Liver (tissue), 9 donors: ENCODE results near the gene HIVEP3. TPM values are rescaled to one million over a fixed set of nuclear protein-coding genes. Genes with fewer than 3 reads are reported as not detected.

ENCODE experiments used
- DNase-seq: peaks from one replicate; pipeline ENCODE4 v3.0.0-alpha.2; 2017; ENCODE audit warnings: low spot score
- H3K27ac ChIP-seq, 2 donors: one replicate each; pipeline ENCODE4 v1.7.0; 2013; ENCODE audit warnings: inconsistent platforms in 2 of 2, low read length in 2 of 2, control low read depth in 1 of 2, low read depth in 1 of 2, mild to moderate bottlenecking in 1 of 2
- H3K27me3 ChIP-seq, 4 donors: one replicate each; pipeline versions ENCODE4 v1.6.1 to v1.7.0; 2013; ENCODE audit warnings: low read length in 3 of 4, inconsistent platforms in 1 of 4, mild to moderate bottlenecking in 1 of 4, moderate library complexity in 1 of 4; ENCODE audit not compliant: control insufficient read depth in 4 of 4, insufficient read depth in 4 of 4
- H3K36me3 ChIP-seq, 4 donors: one replicate each; pipeline versions ENCODE4 v1.6.1 to v1.7.0; 2013; ENCODE audit warnings: low read length in 3 of 4, mild to moderate bottlenecking in 3 of 4, low read depth in 1 of 4, moderate library complexity in 1 of 4; ENCODE audit not compliant: control insufficient read depth in 4 of 4, insufficient read depth in 3 of 4
- H3K4me1 ChIP-seq, 4 donors: one replicate each; pipeline versions ENCODE4 v1.6.1 to v1.7.0; 2013; ENCODE audit warnings: low read length in 3 of 4, mild to moderate bottlenecking in 3 of 4, moderate library complexity in 1 of 4; ENCODE audit not compliant: control insufficient read depth in 4 of 4, insufficient read depth in 4 of 4
- H3K4me3 ChIP-seq, 3 donors: one replicate each; pipeline versions ENCODE4 v1.6.1 to v1.7.0; 2013; ENCODE audit warnings: low read length in 3 of 3, control low read depth in 1 of 3, low read depth in 1 of 3, mild to moderate bottlenecking in 1 of 3
- H3K9ac ChIP-seq, 2 donors: one replicate each; pipeline ENCODE4 v1.7.0; 2013; ENCODE audit warnings: low read length in 2 of 2, mild to moderate bottlenecking in 2 of 2, moderate library complexity in 2 of 2, control low read depth in 1 of 2, low read depth in 1 of 2
- H3K9me3 ChIP-seq, 4 donors: one replicate each; pipeline versions ENCODE4 v1.6.1 to v1.7.0; 2013; ENCODE audit warnings: low read length in 3 of 4; ENCODE audit not compliant: control insufficient read depth in 4 of 4
- EGR1 ChIP-seq, 2 donors: IDR thresholded peaks; 2 replicates each; pipeline ENCODE4 v1.6.1; 2016 to 2018; ENCODE audit warnings: antibody characterized with exemption in 2 of 2, low read depth in 2 of 2
- FOXA1 ChIP-seq: IDR thresholded peaks from 2 replicates; pipeline ENCODE4 v1.6.1; 2016; ENCODE audit warnings: antibody characterized with exemption
- FOXA2 ChIP-seq: IDR thresholded peaks from 2 replicates; pipeline ENCODE4 v1.6.1; 2016; ENCODE audit warnings: antibody characterized with exemption
- GABPA ChIP-seq, 2 donors: IDR thresholded peaks in 1 of 2; conservative IDR thresholded peaks in 1 of 2; 2 replicates each; pipeline ENCODE4 v1.6.1; 2016; ENCODE audit warnings: antibody characterized with exemption in 2 of 2, mild to moderate bottlenecking in 1 of 2, moderate library complexity in 1 of 2
- HNF4A ChIP-seq, 2 donors: conservative IDR thresholded peaks; 2 replicates each; pipeline ENCODE4 v1.6.1; 2016; ENCODE audit warnings: antibody characterized with exemption in 2 of 2, mild to moderate bottlenecking in 2 of 2
- HNF4G ChIP-seq: IDR thresholded peaks from 2 replicates; pipeline ENCODE4 v1.6.1; 2016; ENCODE audit warnings: antibody characterized with exemption
- JUND ChIP-seq, 2 donors: IDR thresholded peaks; 2 replicates each; pipeline ENCODE4 v1.6.1; 2016; ENCODE audit warnings: antibody characterized with exemption in 2 of 2
- NR2F2 ChIP-seq: IDR thresholded peaks from 2 replicates; pipeline ENCODE4 v1.6.1; 2016; ENCODE audit warnings: antibody characterized with exemption
- RAD21 ChIP-seq, 2 donors: IDR thresholded peaks; 2 replicates each; pipeline ENCODE4 v1.6.1; 2016; ENCODE audit warnings: antibody characterized with exemption in 2 of 2, mild to moderate bottlenecking in 2 of 2
- RXRA ChIP-seq, 2 donors: IDR thresholded peaks; 2 replicates each; pipeline ENCODE4 v1.6.1; 2017 to 2018; ENCODE audit warnings: antibody characterized with exemption in 2 of 2, mild to moderate bottlenecking in 1 of 2
- SP1 ChIP-seq: IDR thresholded peaks from 2 replicates; pipeline ENCODE4 v1.6.1; 2018; ENCODE audit warnings: antibody characterized with exemption, mild to moderate bottlenecking
- TAF1 ChIP-seq: conservative IDR thresholded peaks from 2 replicates; pipeline ENCODE4 v1.6.1; 2016; ENCODE audit warnings: antibody characterized with exemption, mild to moderate bottlenecking
- YY1 ChIP-seq: IDR thresholded peaks from 2 replicates; pipeline ENCODE4 v1.6.1; 2016; ENCODE audit warnings: antibody characterized with exemption, mild to moderate bottlenecking
- WGBS: extraction: QIAGEN DNeasy Blood & Tissue Kit; methylation state at CpG from one replicate; pipeline ENCODE4 v1.1.7; 2013; 5-methylcytosine and 5-hydroxymethylcytosine counted together
- polyA plus RNA-seq, 2 donors: library from polyadenylated mRNA; stranded (reverse) in 1 of 2; unstranded in 1 of 2; fragments of 200-250 nt in 1 of 2; fragments of >200 nt in 1 of 2; fragmentation: Nextera tagmentation in 1 of 2; extraction: Ambion mirVana in 1 of 2; gene quantifications; one replicate each; pipeline versions ENCODE4 v1.2.1 to v1.2.3, GENCODE V29; 2013 to 2015
- total RNA-seq, 2 donors: library from RNA; depleted of rRNA; stranded (reverse); fragments of >200 nt; gene quantifications; one replicate each; pipeline ENCODE4 v1.2.3, GENCODE V29; 2014
- TF ChIP-seq, protein P1 (sequence below): fragments of 150-350 bp; IDR thresholded peaks from 2 replicates; pipeline ENCODE4 v1.5.1; 2017; ENCODE audit warnings: improper control_type of control experiment, low read depth, low read length; ENCODE audit not compliant: missing input control
- TF ChIP-seq, protein P2 (sequence below): IDR thresholded peaks from 2 replicates; pipeline ENCODE4 v1.6.1; 2016; ENCODE audit warnings: antibody characterized with exemption
- TF ChIP-seq, protein P3 (sequence below): IDR thresholded peaks from 2 replicates; pipeline ENCODE4 v1.6.1; 2016; ENCODE audit warnings: antibody characterized with exemption
- TF ChIP-seq, protein P4 (sequence below): IDR thresholded peaks from 2 replicates; pipeline ENCODE4 v1.6.1; 2016; ENCODE audit warnings: antibody characterized with exemption
- donor health status: healthy.
- donor health status: healthy.
- donor health status: healthy.
- donor health status: healthy.
- donor health status: healthy.

Gene HIVEP3
- total and polyA plus RNA-seq, 4 donors, result 0.93 to 1.6 (median 1.4) TPM

- no peak for DNase-seq
- Histone ChIP-seq H3K9me3 (no peaks in the 10 kb centered on the region), H3K36me3 (no peaks in the 10 kb centered on the region), H3K4me1 (peaks cover 2 to 42% (median 32%) of the 10 kb centered on the region in 4 donors), H3K4me3 (no peak overlapping the region), H3K27ac (no peak overlapping the region), H3K27me3 (no peaks in the 10 kb centered on the region), H3K9ac (no peak overlapping the region)
- TF ChIP-seq RAD21 (IDR thresholded peaks at IDR 0.05) (no peak), SP1 (no peak)
- 89% methylated on average over 21 of the region's 21 CpGs for whole genome bisulfite sequencing
Measured at GRCh38 chr1:41483001-41483850, 435.5 kb downstream of the HIVEP3 start.

- DNase-seq, result no peak
- TF ChIP-seq NR2F2 (no peak), HNF4G (no peak), GABPA (IDR thresholded peaks at IDR 0.05 in 1 of 2, conservative IDR thresholded peaks at IDR 0.05 in 1 of 2) (no peak), EGR1 (IDR thresholded peaks at IDR 0.05; ENCODE audit: low read depth in 2 of 2) (no peak), FOXA2 (no peak), RXRA (IDR thresholded peaks at IDR 0.05) (no peak), YY1 (no peak)
- TF ChIP-seq, protein P1, sequence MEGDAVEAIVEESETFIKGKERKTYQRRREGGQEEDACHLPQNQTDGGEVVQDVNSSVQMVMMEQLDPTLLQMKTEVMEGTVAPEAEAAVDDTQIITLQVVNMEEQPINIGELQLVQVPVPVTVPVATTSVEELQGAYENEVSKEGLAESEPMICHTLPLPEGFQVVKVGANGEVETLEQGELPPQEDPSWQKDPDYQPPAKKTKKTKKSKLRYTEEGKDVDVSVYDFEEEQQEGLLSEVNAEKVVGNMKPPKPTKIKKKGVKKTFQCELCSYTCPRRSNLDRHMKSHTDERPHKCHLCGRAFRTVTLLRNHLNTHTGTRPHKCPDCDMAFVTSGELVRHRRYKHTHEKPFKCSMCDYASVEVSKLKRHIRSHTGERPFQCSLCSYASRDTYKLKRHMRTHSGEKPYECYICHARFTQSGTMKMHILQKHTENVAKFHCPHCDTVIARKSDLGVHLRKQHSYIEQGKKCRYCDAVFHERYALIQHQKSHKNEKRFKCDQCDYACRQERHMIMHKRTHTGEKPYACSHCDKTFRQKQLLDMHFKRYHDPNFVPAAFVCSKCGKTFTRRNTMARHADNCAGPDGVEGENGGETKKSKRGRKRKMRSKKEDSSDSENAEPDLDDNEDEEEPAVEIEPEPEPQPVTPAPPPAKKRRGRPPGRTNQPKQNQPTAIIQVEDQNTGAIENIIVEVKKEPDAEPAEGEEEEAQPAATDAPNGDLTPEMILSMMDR, result no peak
- TF ChIP-seq, protein P2, sequence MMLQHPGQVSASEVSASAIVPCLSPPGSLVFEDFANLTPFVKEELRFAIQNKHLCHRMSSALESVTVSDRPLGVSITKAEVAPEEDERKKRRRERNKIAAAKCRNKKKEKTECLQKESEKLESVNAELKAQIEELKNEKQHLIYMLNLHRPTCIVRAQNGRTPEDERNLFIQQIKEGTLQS, result no peak
- WGBS, result 75% methylated on average over 18 of the region's 18 CpGs
- no peak overlapping the region for H3K27ac ChIP-seq
- H3K4me1 ChIP-seq, result peaks cover 2 to 46% (median 33%) of the 10 kb centered on the region in 4 donors
- H3K27me3 ChIP-seq, result no peaks in the 10 kb centered on the region
- no peak overlapping the region for H3K9ac ChIP-seq
- no peak overlapping the region for H3K4me3 ChIP-seq
- H3K36me3 ChIP-seq, result no peaks in the 10 kb centered on the region
- H3K9me3 ChIP-seq, result no peaks in the 10 kb centered on the region
Measured at GRCh38 chr1:41482001-41482765, 436.5 kb downstream of the HIVEP3 start.

- no peak for DNase-seq
- Histone ChIP-seq H3K27me3 (no peaks in the 10 kb centered on the region), H3K9me3 (no peaks in the 10 kb centered on the region), H3K4me1 (peaks cover 7 to 53% (median 39%) of the 10 kb centered on the region in 4 donors), H3K27ac (no peak overlapping the region), H3K9ac (no peak overlapping the region), H3K36me3 (no peaks in the 10 kb centered on the region), H3K4me3 (no peak overlapping the region)
- WGBS, result 92% methylated on average over 15 of the region's 15 CpGs
- TF ChIP-seq FOXA2 (no peak), JUND (IDR thresholded peaks at IDR 0.05) (no peak), FOXA1 (no peak), HNF4G (no peak), YY1 (no peak), NR2F2 (no peak), SP1 (no peak), TAF1 (no peak), HNF4A (conservative IDR thresholded peaks at IDR 0.05) (no peak), RAD21 (IDR thresholded peaks at IDR 0.05) (no peak), EGR1 (IDR thresholded peaks at IDR 0.05; ENCODE audit: low read depth in 2 of 2) (no peak), RXRA (IDR thresholded peaks at IDR 0.05) (no peak)
- TF ChIP-seq, protein P3, sequence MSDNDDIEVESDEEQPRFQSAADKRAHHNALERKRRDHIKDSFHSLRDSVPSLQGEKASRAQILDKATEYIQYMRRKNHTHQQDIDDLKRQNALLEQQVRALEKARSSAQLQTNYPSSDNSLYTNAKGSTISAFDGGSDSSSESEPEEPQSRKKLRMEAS, result no peak
- TF ChIP-seq, protein P2, result no peak
- TF ChIP-seq, protein P4, sequence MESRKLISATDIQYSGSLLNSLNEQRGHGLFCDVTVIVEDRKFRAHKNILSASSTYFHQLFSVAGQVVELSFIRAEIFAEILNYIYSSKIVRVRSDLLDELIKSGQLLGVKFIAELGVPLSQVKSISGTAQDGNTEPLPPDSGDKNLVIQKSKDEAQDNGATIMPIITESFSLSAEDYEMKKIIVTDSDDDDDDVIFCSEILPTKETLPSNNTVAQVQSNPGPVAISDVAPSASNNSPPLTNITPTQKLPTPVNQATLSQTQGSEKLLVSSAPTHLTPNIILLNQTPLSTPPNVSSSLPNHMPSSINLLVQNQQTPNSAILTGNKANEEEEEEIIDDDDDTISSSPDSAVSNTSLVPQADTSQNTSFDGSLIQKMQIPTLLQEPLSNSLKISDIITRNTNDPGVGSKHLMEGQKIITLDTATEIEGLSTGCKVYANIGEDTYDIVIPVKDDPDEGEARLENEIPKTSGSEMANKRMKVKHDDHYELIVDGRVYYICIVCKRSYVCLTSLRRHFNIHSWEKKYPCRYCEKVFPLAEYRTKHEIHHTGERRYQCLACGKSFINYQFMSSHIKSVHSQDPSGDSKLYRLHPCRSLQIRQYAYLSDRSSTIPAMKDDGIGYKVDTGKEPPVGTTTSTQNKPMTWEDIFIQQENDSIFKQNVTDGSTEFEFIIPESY, result no peak
- TF ChIP-seq, protein P1, result no peak
Measured at GRCh38 chr1:41481109-41481775, 437.5 kb downstream of the HIVEP3 start.
